Neural progenitor cell (in vitro differentiated cells): ENCODE measurements around the gene TUG1.

Experiments
- CTCF ChIP-seq: fragments of 200-600 bp; sonication (generic); IDR thresholded peaks from 2 replicates; pipeline ENCODE4 v1.5.1; 2017; ENCODE audit warnings: antibody characterized with exemption, mild to moderate bottlenecking
- EZH2phosphoT487 ChIP-seq: fragments of 200-600 bp; sonication (generic); IDR thresholded peaks from 2 replicates; pipeline ENCODE4 v1.6.1; 2017; ENCODE audit warnings: antibody characterized with exemption

- TF ChIP-seq CTCF (no peak), EZH2phosphoT487 (no peak)
Measured at GRCh38 chr22:30946354-30946753, 22.7 kb upstream of the TUG1 start.
